Measurements from ENCODE around the gene DUS3L. TPM values are rescaled to one million over a fixed set of nuclear protein-coding genes. Genes with fewer than 3 reads are reported as not detected.

DUS3L gene
- total RNA-seq, 1 experiment from 2014 or later: 39.6 TPM

DNA sequence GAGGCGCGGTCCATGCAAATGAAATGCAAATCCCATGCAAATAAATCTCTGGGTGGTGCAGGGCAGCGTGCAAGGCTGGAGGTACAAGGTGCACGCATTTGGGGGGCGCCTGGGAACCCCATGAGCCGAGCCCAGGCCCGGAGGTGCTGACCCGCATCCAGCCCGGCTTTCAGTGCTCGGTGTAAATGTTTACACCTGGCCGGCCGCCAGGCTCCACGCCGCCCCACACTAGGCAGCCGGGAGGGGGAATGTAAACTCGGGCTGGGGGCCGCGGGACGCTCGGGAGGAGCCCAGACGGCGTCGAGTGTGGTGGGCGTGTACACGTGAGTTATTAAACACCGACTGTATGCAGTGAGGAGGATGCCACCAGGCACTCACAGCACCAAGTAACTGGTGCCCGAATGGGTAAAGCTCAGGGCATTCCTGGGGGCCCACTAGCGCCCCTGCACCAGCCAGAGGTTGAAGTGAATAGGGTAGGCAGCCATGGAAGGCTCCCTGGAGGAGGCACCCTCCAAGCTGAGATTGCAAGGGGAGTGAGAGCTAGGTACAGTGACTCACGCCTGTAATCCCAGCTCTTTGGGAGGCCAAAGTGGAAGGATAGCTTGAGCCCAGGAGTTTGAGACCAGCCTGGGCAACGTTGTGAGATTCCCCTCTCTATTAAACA is 31.4 kb upstream of the DUS3L start:
- Histone ChIP-seq H3K4me1 (ENCODE audit: control insufficient read depth, insufficient read depth, low read length) (peaks cover 8% of the 10 kb centered on the region), H3K9me3 (ENCODE audit: control insufficient read depth, insufficient read depth, low read depth, low read length) (no peaks in the 10 kb centered on the region), H3K36me3 (ENCODE audit: control insufficient read depth, insufficient read depth, low read length) (no peaks in the 10 kb centered on the region), H3K27me3 (ENCODE audit: control insufficient read depth, insufficient read depth, low read length) (no peaks in the 10 kb centered on the region), H3K27ac (ENCODE audit: low read length) (no peak overlapping the region), H3K4me3 (ENCODE audit: low read depth in 2 of 2, low read length in 2 of 2) (no peak overlapping the region)
- in situ Hi-C loops (cut with HindIII; ENCODE audit: low pct_unique_long_range_greater_than_20kb, low sequenced_read_pairs): no loop called here
- DNase-seq (ENCODE audit: low read depth, low spot score): no peak
- no TSS peak for BruUV-seq (replicated peaks)
- CTCF ChIA-PET: interaction anchor here (0.7 kb wide), 1 partner anchor 343 kb away, joined by 4 read pairs; no protein-coding TSS in a partner anchor
- ATAC-seq: no peak
- intact Hi-C loops (cut with micrococcal nuclease; ENCODE audit: unreplicated experiment): no loop called here
- TF ChIP-seq TCF7L2 (IDR thresholded peaks at IDR 0.05; ENCODE audit: low read depth, low read length) (no peak), CTCF (IDR thresholded peaks at IDR 0.05) (no peak), SIN3A (IDR thresholded peaks at IDR 0.05; ENCODE audit: borderline replicate concordance, insufficient read depth, low read depth, low read length) (no peak), POLR2AphosphoS5 (IDR thresholded peaks at IDR 0.05; ENCODE audit: low read depth, low read length) (no peak)
- TF ChIP-seq, protein P1, sequence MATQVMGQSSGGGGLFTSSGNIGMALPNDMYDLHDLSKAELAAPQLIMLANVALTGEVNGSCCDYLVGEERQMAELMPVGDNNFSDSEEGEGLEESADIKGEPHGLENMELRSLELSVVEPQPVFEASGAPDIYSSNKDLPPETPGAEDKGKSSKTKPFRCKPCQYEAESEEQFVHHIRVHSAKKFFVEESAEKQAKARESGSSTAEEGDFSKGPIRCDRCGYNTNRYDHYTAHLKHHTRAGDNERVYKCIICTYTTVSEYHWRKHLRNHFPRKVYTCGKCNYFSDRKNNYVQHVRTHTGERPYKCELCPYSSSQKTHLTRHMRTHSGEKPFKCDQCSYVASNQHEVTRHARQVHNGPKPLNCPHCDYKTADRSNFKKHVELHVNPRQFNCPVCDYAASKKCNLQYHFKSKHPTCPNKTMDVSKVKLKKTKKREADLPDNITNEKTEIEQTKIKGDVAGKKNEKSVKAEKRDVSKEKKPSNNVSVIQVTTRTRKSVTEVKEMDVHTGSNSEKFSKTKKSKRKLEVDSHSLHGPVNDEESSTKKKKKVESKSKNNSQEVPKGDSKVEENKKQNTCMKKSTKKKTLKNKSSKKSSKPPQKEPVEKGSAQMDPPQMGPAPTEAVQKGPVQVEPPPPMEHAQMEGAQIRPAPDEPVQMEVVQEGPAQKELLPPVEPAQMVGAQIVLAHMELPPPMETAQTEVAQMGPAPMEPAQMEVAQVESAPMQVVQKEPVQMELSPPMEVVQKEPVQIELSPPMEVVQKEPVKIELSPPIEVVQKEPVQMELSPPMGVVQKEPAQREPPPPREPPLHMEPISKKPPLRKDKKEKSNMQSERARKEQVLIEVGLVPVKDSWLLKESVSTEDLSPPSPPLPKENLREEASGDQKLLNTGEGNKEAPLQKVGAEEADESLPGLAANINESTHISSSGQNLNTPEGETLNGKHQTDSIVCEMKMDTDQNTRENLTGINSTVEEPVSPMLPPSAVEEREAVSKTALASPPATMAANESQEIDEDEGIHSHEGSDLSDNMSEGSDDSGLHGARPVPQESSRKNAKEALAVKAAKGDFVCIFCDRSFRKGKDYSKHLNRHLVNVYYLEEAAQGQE (IDR thresholded peaks at IDR 0.05; ENCODE audit: insufficient read depth in 1 of 2, low read depth in 2 of 2, low read length in 1 of 2): no peak
- POLR2A ChIA-PET: no interaction called here

- H3K36me3 ChIP-seq (ENCODE audit: control insufficient read depth, insufficient read depth, low read length): no peaks in the 10 kb centered on the region
- no peak overlapping the region for H3K4me3 ChIP-seq (ENCODE audit: low read depth in 2 of 2, low read length in 2 of 2)
- H3K9me3 ChIP-seq (ENCODE audit: control insufficient read depth, insufficient read depth, low read depth, low read length): no peaks in the 10 kb centered on the region
- POLR2A ChIA-PET: no interaction called here
- DNase-seq (ENCODE audit: low read depth, low spot score) (no peak), ATAC-seq (no peak)
- no TSS peak for BruUV-seq (replicated peaks)
- no peak overlapping the region for H3K27ac ChIP-seq (ENCODE audit: low read length)
- in situ Hi-C loops (cut with HindIII; ENCODE audit: low pct_unique_long_range_greater_than_20kb, low sequenced_read_pairs): no loop called here
- no peak for TF ChIP-seq CTCF (IDR thresholded peaks at IDR 0.05)
- no peak for TF ChIP-seq POLR2AphosphoS5 (IDR thresholded peaks at IDR 0.05; ENCODE audit: low read depth, low read length)
- no peak for TF ChIP-seq SIN3A (IDR thresholded peaks at IDR 0.05; ENCODE audit: borderline replicate concordance, insufficient read depth, low read depth, low read length)
- TF ChIP-seq TCF7L2 (IDR thresholded peaks at IDR 0.05; ENCODE audit: low read depth, low read length): no peak
- TF ChIP-seq, protein P1 (IDR thresholded peaks at IDR 0.05; ENCODE audit: insufficient read depth in 1 of 2, low read depth in 2 of 2, low read length in 1 of 2): no peak
- no peaks in the 10 kb centered on the region for H3K27me3 ChIP-seq (ENCODE audit: control insufficient read depth, insufficient read depth, low read length)
- peaks cover 2% of the 10 kb centered on the region for H3K4me1 ChIP-seq (ENCODE audit: control insufficient read depth, insufficient read depth, low read length)
- intact Hi-C loops (cut with micrococcal nuclease; ENCODE audit: unreplicated experiment): no loop called here
- CTCF ChIA-PET: interaction anchor here (0.6 kb wide), 1 partner anchor 95 kb away, joined by 3 read pairs; no protein-coding TSS in a partner anchor
Measured at GRCh38 chr19:5821521-5822180, 30.7 kb upstream of the DUS3L start.

Data from Panc1 (cell line).